ENCODE measurements around the gene TMEM190.

Gene TMEM190

GRCh38 chr19:55346725-55347441 lies 29.7 kb upstream of the TMEM190 start:
- Histone ChIP-seq H3K4me3 (no peak overlapping the region), H3K27ac (peak overlapping the region in 1 of 2 donors; percentile 56)
- no peak for TF ChIP-seq CTCF (IDR thresholded peaks at IDR 0.05)
- DNase-seq (ENCODE audit: low spot score), result no peak

- TF ChIP-seq CTCF (IDR thresholded peaks at IDR 0.05), result no peak
- H3K4me3 ChIP-seq, result no peak overlapping the region
- no peak for DNase-seq (ENCODE audit: low spot score)
- peak overlapping the region in 1 of 2 donors; percentile 56 for H3K27ac ChIP-seq
These were observed 29.1 kb upstream of the TMEM190 start for GRCh38 chr19:55347442-55348009.

GRCh38 chr19:55348317-55349034 lies 28.1 kb upstream of the TMEM190 start:
- H3K4me3 ChIP-seq, result no peak overlapping the region
- H3K27ac ChIP-seq, result no peak overlapping the region
- TF ChIP-seq CTCF (IDR thresholded peaks at IDR 0.05), result no peak
- no peak for DNase-seq (ENCODE audit: low spot score)

GRCh38 chr19:55350620-55351315 lies 25.9 kb upstream of the TMEM190 start:
- no peak for DNase-seq (ENCODE audit: low spot score)
- Histone ChIP-seq H3K4me3 (no peak overlapping the region), H3K27ac (no peak overlapping the region)
- TF ChIP-seq CTCF (IDR thresholded peaks at IDR 0.05), result no peak

- TF ChIP-seq CTCF (IDR thresholded peaks at IDR 0.05), result no peak
- H3K4me3 ChIP-seq, result no peak overlapping the region
- no peak overlapping the region for H3K27ac ChIP-seq
- DNase-seq (ENCODE audit: low spot score), result no peak
These were observed 24.6 kb upstream of the TMEM190 start for GRCh38 chr19:55352040-55352439.

- no peak for DNase-seq (ENCODE audit: low spot score)
- H3K4me3 ChIP-seq, result no peak overlapping the region
- no peak overlapping the region for H3K27ac ChIP-seq
- no peak for TF ChIP-seq CTCF (IDR thresholded peaks at IDR 0.05)
These were observed 24.0 kb upstream of the TMEM190 start for GRCh38 chr19:55352549-55353145.

Data from coronary artery (tissue), 2 donors.